Medulla oblongata (tissue), 1 donor: ENCODE measurements around the gene CD37.
"Not testable (repeated sequence)": the region's sequence is repeated elsewhere in the genome, so short reads cannot be mapped to it uniquely, and the experiment has no call there.

Experiments used
- DNase-seq: peaks from one replicate; pipeline ENCODE4 v3.0.0-alpha.2; 2015; ENCODE audit errors: extremely low spot score

CD37 gene

GRCh38 chr19:49335071-49335783 lies at the start of gene CD37:
Gene CD37 (plus strand): TSS chr19:49335406. CDS start chr19:49335541, 135 bp downstream.
- peak; percentile 43 for DNase-seq

GRCh38 chr19:49287141-49287770 lies 48.0 kb upstream of the CD37 start:
- DNase-seq, result no peak

- not testable (repeated sequence) for DNase-seq
These were observed 47.0 kb upstream of the CD37 start for GRCh38 chr19:49288205-49288604.

- not testable (repeated sequence) for DNase-seq
These were observed 45.9 kb upstream of the CD37 start for GRCh38 chr19:49289286-49289685.

GRCh38 chr19:49290517-49290916 lies 44.7 kb upstream of the CD37 start:
- DNase-seq, result no peak

- no peak for DNase-seq
These were observed 40.8 kb upstream of the CD37 start for GRCh38 chr19:49294401-49294800.

GRCh38 chr19:49295208-49295880 lies 39.9 kb upstream of the CD37 start:
- DNase-seq, result no peak

GRCh38 chr19:49297403-49297802 lies 37.8 kb upstream of the CD37 start:
- no peak for DNase-seq

GRCh38 chr19:49298653-49299052 lies 36.6 kb upstream of the CD37 start:
- not testable (repeated sequence) for DNase-seq

- DNase-seq, result peak; percentile 68
These were observed 33.9 kb upstream of the CD37 start for GRCh38 chr19:49301165-49301865.

GRCh38 chr19:49301866-49302252 lies 33.3 kb upstream of the CD37 start:
- DNase-seq, result no peak

- DNase-seq, result not testable (repeated sequence)
These were observed 28.5 kb upstream of the CD37 start for GRCh38 chr19:49306734-49307133.

- no peak for DNase-seq
These were observed 26.1 kb upstream of the CD37 start for GRCh38 chr19:49309087-49309486.

- no peak for DNase-seq
These were observed 20.1 kb upstream of the CD37 start for GRCh38 chr19:49315111-49315510.

- no peak for DNase-seq
These were observed 18.9 kb upstream of the CD37 start for GRCh38 chr19:49316284-49316683.

- no peak for DNase-seq
These were observed 16.9 kb upstream of the CD37 start for GRCh38 chr19:49318296-49318695.

GRCh38 chr19:49324801-49325576 lies 10.2 kb upstream of the CD37 start, which contains the start of gene SLC6A16:
Gene SLC6A16 (minus strand): TSS chr19:49325191. CDS start chr19:49311347, 13,844 bp downstream.
- DNase-seq, result no peak

GRCh38 chr19:49325756-49326155 lies 9.4 kb upstream of the CD37 start:
- not testable (repeated sequence) for DNase-seq

GRCh38 chr19:49326165-49326704 lies 9.0 kb upstream of the CD37 start:
- no peak for DNase-seq

- DNase-seq, result no peak
These were observed 7.2 kb upstream of the CD37 start for GRCh38 chr19:49327878-49328544.
